AG09309 (cell line): ENCODE data around the gene EFCAB12.
"Not testable (repeated sequence)": the region's sequence is repeated elsewhere in the genome, so short reads cannot be mapped to it uniquely, and the experiment has no call there.

Experiments
- DNase-seq: peaks from one replicate; pipeline ENCODE4 v3.0.0-alpha.2; 2010; ENCODE audit warnings: low read depth
- H3K4me3 ChIP-seq: 2 replicates; pipeline ENCODE4 v1.5.1; 2011; ENCODE audit warnings: mild to moderate bottlenecking, low read depth, low read length, moderate library complexity; ENCODE audit not compliant: control insufficient read depth
- TF ChIP-seq, protein P1 (sequence below): IDR thresholded peaks from 2 replicates; pipeline ENCODE4 v1.5.1; 2011; ENCODE audit warnings: mild to moderate bottlenecking, low read depth, low read length, inconsistent platforms; ENCODE audit not compliant: insufficient read depth, control insufficient read depth; ENCODE audit errors: missing control alignments

EFCAB12 gene

DNA sequence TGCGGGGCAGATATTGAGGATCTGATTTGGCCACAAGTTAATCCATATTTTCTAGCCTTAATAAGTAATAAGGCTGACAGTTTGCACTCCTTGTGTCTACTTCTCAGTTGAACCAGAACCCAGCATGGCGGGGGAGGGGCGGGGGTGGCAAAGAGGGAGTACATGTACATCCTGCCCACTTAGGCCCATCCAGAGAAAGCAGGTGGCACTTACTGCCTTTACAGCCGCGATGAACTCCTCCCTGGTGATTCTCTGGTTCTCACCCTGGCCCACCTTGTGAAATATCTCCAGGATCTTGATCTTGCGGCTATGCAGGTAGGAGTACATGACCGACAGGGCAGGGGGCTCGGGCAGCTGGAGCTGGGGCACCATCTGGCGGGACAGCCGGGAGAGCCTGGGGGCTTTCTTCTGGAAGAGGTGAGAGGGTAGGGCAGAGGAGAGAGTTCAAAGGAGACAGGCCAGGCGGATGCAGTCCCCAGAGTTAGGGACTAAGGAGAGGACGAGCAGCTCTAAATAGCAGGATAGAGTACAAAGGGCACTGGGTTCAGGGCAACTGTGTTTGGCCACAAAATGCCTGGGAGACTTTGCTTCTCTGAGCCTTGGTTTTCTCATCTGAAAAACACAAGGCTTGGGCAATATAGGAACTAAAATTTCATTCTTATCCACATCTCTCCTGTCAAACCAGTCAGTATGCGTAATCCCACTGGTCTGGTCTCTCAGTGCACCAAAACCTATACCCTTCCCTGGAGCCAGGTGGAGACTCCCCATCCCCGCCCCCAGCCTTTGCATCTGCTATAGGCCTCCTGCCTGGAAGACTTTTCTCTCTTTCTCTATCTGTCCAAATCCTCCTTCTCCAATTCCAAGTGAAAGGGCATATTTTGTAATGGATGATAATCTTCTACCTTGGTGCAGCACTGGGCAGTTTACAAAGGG is 10.1 kb downstream of the EFCAB12 start:
- TF ChIP-seq, protein P1, sequence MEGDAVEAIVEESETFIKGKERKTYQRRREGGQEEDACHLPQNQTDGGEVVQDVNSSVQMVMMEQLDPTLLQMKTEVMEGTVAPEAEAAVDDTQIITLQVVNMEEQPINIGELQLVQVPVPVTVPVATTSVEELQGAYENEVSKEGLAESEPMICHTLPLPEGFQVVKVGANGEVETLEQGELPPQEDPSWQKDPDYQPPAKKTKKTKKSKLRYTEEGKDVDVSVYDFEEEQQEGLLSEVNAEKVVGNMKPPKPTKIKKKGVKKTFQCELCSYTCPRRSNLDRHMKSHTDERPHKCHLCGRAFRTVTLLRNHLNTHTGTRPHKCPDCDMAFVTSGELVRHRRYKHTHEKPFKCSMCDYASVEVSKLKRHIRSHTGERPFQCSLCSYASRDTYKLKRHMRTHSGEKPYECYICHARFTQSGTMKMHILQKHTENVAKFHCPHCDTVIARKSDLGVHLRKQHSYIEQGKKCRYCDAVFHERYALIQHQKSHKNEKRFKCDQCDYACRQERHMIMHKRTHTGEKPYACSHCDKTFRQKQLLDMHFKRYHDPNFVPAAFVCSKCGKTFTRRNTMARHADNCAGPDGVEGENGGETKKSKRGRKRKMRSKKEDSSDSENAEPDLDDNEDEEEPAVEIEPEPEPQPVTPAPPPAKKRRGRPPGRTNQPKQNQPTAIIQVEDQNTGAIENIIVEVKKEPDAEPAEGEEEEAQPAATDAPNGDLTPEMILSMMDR: no peak
- DNase-seq: no peak
- no peak overlapping the region for H3K4me3 ChIP-seq

DNA sequence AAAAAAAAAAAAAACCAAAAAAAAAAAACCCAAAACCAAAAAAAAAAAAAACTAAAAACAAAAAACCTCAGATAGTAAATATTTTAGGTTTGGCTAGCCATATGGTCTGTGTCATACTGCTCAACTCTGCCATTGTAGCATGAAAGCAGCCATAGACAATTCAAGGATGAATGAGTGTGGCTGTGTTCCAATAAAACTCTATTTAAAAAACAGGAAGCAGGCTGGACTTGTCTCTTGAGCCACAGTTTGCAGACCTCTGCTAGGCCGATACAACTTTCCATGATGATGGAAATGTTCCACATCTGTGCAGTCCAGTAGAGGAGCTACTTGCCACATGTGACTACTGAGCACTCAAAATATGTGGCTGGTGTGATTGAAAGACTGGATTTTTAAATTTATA is 11.1 kb downstream of the EFCAB12 start:
- TF ChIP-seq, protein P1: no peak
- no peak for DNase-seq
- H3K4me3 ChIP-seq: no peak overlapping the region

DNA sequence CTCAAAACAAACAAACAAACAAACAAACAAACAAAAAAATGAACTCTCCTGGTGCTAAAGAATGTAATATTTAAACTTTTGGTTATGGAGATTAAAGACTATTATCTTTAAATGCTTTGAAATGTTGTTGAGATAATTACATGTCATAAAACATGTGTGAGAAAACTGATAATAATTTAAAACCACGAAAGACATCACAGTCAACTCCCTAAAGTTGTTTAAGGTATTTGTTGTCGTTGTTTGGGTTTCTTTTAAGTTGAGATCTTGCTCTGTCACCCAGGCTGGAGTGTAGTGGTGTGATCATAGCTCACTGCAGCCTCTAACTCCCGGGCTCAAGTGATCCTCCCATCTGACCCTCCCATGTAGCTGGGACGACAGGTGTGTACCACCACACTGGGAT is 12.0 kb downstream of the EFCAB12 start:
- no peak for DNase-seq
- no peak overlapping the region for H3K4me3 ChIP-seq
- TF ChIP-seq, protein P1: no peak

DNA sequence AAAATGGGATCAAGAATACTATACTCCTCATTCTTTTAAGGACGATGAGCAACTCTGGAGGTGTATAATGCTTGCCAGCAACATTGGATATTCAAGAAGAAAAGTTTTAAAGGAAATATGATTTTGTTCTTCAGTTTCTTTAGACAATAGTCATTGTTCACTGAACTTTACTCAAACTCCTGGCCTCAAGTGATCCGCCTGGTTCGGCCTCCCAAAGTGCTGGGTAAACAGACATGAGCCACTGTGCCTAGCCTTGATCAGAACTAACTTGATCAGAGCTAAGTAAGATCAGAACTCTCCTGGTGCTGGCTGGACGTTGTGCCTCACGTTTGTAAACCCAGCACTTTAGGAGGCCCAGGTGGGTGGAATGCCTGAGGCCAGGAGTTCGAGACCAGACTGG is 12.6 kb downstream of the EFCAB12 start:
- H3K4me3 ChIP-seq: no peak overlapping the region
- TF ChIP-seq, protein P1: no peak
- DNase-seq: no peak

DNA sequence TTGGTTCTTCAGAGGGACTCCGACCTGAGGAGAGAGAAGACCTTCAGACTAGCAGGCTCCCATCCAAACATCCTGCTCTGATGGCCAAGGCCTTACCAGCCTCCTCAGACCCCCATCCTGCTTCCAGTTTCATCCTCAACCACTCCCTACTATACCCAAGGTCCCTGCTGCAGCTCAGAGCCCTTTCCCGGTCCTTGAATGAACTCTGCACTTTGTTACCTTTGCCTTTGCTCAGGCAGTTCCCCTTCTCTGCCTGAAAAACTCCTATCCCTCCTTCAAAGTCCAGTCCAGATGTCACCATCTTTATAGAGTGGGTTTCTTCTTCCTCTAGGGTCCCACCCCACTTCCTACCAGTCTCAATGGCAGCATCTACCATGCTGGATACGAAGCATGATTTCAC is 13.1 kb downstream of the EFCAB12 start:
- DNase-seq: no peak
- TF ChIP-seq, protein P1: no peak
- H3K4me3 ChIP-seq: no peak overlapping the region

DNA sequence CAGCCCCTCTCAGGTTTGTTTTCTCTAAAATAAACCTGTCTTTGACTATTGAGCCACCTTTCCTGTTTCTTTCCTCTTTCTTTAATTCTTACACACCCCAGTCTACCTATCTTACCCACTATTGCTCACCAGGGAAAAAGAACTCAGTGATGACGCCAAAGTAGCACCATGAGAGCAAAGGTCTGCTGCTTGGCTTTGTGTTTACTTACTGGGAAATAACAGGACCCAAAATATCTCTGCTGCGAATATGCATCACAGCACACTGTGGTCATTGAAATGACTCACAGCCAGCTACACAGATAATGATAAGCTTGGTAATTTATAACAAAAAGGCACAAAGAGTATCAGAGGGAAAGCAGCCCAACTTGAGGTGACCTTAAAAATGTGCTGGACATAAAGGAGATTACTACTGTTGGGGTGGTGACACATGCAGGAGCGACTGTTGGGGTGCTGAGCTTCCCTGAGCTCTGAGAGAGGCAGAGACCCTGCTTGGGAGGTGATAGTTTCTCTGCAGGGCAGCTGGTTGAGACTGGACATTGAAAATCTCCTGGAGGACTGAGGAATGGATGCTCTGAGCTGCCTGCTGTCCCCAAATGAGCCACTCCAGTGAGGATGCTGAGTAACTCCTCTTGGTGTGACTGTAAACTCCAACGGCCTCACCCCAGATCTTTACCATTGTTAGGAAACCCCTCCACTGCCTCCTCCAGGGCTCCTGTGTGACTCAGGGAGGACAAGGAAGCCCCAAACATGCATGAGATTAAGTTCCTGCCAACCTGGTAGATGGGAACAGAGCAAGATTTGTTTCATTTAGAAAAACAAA is 14.5 kb downstream of the EFCAB12 start:
- DNase-seq: peak; percentile 69
- TF ChIP-seq, protein P1: no peak
- no peak overlapping the region for H3K4me3 ChIP-seq

DNA sequence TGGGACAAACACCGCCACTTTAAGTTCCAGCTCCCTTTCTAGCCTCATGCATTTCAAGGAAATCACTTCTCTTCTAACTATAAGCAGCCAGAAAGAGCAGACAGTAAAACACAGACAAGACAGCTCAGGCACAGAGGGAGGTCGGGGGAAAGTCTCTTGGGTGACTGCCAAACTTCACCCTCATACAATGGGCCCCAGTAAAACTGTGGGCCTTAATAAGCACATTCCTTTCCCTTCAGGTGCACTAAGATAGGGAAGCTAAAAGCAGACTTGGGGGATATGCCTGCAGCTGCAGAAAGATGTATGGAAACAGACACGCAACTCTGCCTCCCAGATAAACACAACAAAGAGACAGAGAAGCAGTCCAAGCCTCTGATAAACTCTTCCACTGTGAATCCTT is 15.2 kb downstream of the EFCAB12 start:
- not testable (repeated sequence) for DNase-seq, H3K4me3 ChIP-seq
